GM13977 (cell line): Measurements from ENCODE around the gene ATP13A3.
"Not testable (repeated sequence)": the region's sequence is repeated elsewhere in the genome, so short reads cannot be mapped to it uniquely, and the experiment has no call there.

Experiments
- DNase-seq: peaks from one replicate; pipeline ENCODE4 v3.0.0; 2012; ENCODE audit warnings: low spot score
- CTCF ChIP-seq: IDR thresholded peaks from 2 replicates; pipeline ENCODE4 v1.5.1; 2012; ENCODE audit warnings: mild to moderate bottlenecking, control low read depth; ENCODE audit not compliant: insufficient read depth; ENCODE audit errors: extremely low read depth, missing control alignments
- in situ Hi-C: fragments of 300-500 bp; cut with MboI; formaldehyde crosslinking; loops from one replicate; pipeline ENCODE4 v1.12.0; 2022; ENCODE audit warnings: low sequenced_read_pairs, low pct_unique_long_range_greater_than_20kb, mixed read lengths, inconsistent platforms; ENCODE audit not compliant: unreplicated experiment

Gene ATP13A3

DNA sequence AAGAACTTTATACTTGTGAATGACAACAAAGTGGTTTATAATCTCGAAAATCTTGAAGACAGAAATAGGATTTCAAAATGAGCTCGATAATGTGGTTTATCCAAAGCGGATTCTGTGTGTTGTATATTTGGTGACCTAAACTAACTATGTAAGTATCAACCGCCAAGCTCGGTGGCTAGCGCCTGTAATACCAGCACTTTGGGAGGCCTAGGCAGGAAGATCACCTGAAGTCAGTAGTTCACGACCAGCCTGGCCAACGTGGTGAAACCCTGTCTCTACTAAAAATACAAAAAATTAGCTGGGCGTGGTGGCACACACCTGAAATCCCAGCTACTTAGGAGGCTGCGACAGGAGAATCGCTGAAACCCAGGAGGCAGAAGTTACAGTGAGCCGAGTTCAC lies 2.2 kb downstream of the ATP13A3 start:
- no peak for TF ChIP-seq CTCF
- in situ Hi-C loops: loop anchor here (10.0 kb wide), 1 partner anchor 100 kb away; no protein-coding TSS in a partner anchor

DNA sequence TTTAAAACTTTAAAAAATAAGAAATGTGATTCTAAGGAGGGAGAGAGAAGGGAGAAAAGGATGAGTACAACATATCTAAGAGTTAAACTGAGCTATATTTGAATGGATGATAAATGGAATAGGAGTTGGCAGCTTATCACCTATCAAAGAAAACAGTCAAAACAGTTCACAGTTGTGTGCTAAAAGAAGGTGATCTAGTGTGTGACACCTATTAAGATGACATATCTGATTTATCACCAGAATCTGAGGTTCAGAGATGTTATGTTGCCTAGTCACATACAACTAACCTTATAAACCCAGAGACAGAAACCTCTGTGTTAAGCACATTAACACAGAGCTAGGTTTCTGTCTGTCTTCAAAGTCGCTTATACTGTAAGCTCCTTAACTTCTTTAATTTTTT lies 3.0 kb downstream of the ATP13A3 start:
- no peak for TF ChIP-seq CTCF

More for the DNA sequence above, 2.2 kb downstream of the ATP13A3 start:
- DNase-seq: no peak

GRCh38 chr3:194482830-194483229 lies 4.0 kb downstream of the ATP13A3 start:
- in situ Hi-C loops: loop anchor here (10.0 kb wide), 1 partner anchor 102 kb away; no protein-coding TSS in a partner anchor
- DNase-seq: not testable (repeated sequence)

More for the DNA sequence above, 3.0 kb downstream of the ATP13A3 start:
- in situ Hi-C loops: loop anchor here (10.0 kb wide), 1 partner anchor 101 kb away; no protein-coding TSS in a partner anchor
- no peak for DNase-seq

DNA sequence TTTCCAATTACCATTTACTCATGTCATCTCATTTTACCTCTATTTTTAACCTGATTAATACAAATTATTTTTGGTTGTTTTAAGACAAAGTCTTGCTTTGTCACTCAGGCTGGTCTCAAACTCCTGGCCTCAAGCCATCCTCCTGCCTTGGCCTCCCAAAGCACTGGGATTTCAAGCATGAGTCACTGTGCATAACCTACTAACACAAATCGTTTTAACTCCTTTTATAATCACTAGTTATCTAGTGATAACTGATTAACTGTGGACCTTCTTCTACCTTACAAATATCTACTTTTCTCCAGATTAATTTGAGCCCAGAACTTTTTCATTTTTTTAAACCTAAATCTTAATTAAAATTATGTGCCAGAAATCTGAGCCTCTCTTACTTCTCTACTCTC lies 4.6 kb downstream of the ATP13A3 start:
- no peak for TF ChIP-seq CTCF
- in situ Hi-C loops: loop anchor here (10.0 kb wide), 1 partner anchor 103 kb away; no protein-coding TSS in a partner anchor

GRCh38 chr3:194481525-194482195 lies 5.1 kb downstream of the ATP13A3 start:
- in situ Hi-C loops: loop anchor here (10.0 kb wide), 1 partner anchor 103 kb away; no protein-coding TSS in a partner anchor
- TF ChIP-seq CTCF: no peak
- DNase-seq: no peak

More for the DNA sequence above, 4.6 kb downstream of the ATP13A3 start:
- no peak for DNase-seq

GRCh38 chr3:194481103-194481502 lies 5.7 kb downstream of the ATP13A3 start:
- in situ Hi-C loops: loop anchor here (10.0 kb wide), 1 partner anchor 104 kb away; no protein-coding TSS in a partner anchor
- TF ChIP-seq CTCF: no peak
- DNase-seq: no peak

- no peak for DNase-seq
- TF ChIP-seq CTCF: no peak
- in situ Hi-C loops: no loop called here
Observed at GRCh38 chr3:194476784-194477183, 10.0 kb downstream of the ATP13A3 start.
